T-helper 2 cell treated with Interferon-gamma antibody and Interleukin-4, amounts not matched to agents 100 ng/mL and 5 ng/mL, for 36 hours (primary cell): ENCODE results near the gene LILRA6. TPM values are rescaled to one million over a fixed set of nuclear protein-coding genes. Genes with fewer than 3 reads are reported as not detected.

Experiments used
- intact Hi-C: fragments of 100-400 bp; cut with micrococcal nuclease; formaldehyde crosslinking; loops from one replicate; pipeline ENCODE4 v1.15.1; 2023
- total RNA-seq: library from RNA; stranded (reverse); gene quantifications from 2 replicates; pipeline ENCODE4 v1.2.3, GENCODE V29; 2022

The LILRA6 gene
- total RNA-seq, 1 donor from 2014 or later = 0.20 TPM

DNA sequence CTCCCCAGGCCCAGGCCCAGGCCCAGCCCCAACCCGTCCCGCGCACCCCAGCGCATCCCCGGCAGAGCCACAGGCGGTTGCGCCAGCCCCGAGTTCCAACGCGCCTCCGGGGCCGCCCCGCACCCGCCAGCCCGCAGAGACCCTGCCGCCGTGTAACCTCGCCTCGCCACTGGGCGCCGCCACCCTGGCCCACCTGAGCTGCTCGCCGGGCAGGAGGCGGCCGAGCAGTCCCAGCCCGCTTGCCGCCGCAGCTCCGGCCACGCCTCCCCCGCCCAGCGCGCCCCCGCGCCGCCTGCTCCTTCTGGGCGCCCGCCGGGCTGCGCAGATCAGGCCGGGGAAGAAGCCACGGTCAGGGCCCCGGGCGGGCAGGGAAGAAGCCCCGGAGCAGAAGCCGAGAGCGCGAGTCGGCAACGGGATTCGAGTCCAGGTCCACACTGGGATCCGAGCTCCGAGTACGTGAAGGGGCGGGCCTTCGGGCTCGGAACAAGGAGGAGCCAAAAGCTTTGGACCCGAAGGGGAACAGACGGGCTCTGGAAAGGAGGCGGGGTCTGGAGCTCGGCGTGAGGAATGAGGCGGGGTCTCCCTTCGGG lies 53.4 kb downstream of the LILRA6 start, which contains the start of gene MBOAT7:
MBOAT7 (minus strand) TSS at position 436 of the 590 bp plus-strand sequence. CDS start 1,072 bp downstream, outside the sequence.
- intact Hi-C loops = loop anchor here (1.0 kb wide), 4 partner anchors 30 to 322 kb away; partner anchors contain the start of genes LENG1, LENG9, MYADM and PRPF31

DNA sequence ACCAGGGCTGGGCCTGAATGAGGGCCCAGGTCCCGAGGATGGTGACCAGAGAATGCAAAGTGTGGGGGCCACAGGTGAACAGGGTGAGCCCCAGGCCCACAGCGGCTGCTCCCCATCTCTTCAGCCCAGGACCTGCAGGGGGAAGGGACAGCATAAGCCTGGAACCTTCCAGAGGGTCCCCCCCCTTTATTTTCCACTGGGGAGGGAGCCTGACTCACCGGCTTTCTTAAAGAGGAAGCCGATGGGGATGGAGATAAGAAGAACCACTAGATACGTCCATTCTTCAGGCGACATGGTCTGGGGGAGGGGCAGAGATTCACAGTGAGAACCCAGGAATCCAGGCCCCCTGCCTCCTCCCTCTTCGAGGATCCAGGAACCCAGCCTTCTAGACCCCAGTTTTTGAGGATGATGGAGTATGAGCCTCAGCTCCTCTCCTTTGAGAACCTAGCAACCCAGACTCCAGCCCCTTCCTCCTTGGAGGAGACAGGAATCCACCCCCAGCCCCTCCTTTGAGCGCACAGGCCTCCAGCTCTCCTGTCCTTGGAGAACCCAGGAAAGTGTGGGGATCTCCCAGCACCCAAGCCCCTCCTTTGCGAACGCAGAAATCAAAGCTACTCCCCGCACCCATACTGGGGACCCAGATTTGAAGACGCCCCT lies 54.2 kb downstream of the LILRA6 start:
- intact Hi-C loops = no loop called here

- intact Hi-C loops = no loop called here
Measured at GRCh38 chr19:54186934-54187381, 55.6 kb downstream of the LILRA6 start.

Other genes starting within 250 kb of the LILRA6 start
- gene VSTM1, start 178.9 kb downstream of the LILRA6 start, total RNA-seq = not detected in 2 replicates
- gene TARM1, start 161.4 kb downstream of the LILRA6 start, total RNA-seq = not detected in 2 replicates
- gene OSCAR, start 142.0 kb downstream of the LILRA6 start, total RNA-seq = 0.14 TPM in 1 of 2 replicates, not detected in the other
- 109 and 114 TPM in 2 replicates for gene NDUFA3, start 139.9 kb downstream of the LILRA6 start, total RNA-seq
- gene TFPT, start 127.1 kb downstream of the LILRA6 start, total RNA-seq = 32.0 and 38.2 TPM in 2 replicates
- 71.3 and 75.9 TPM in 2 replicates for gene PRPF31, start 127.0 kb downstream of the LILRA6 start, total RNA-seq
- gene CNOT3, start 105.0 kb downstream of the LILRA6 start, total RNA-seq = 61.0 and 61.1 TPM in 2 replicates
- gene LENG1, start 83.1 kb downstream of the LILRA6 start, total RNA-seq = 6.4 and 7.0 TPM in 2 replicates
- 3.5 and 3.9 TPM in 2 replicates for gene TMC4, start 69.6 kb downstream of the LILRA6 start, total RNA-seq
- 107 and 115 TPM in 2 replicates for gene MBOAT7, start 53.2 kb downstream of the LILRA6 start, total RNA-seq
- 7.3 and 8.9 TPM in 2 replicates for gene TSEN34, start 51.5 kb downstream of the LILRA6 start, total RNA-seq
- gene RPS9, start 41.9 kb downstream of the LILRA6 start, total RNA-seq = 1,209 and 1,241 TPM in 2 replicates
- gene LILRB3, start 19.8 kb downstream of the LILRA6 start, total RNA-seq = 0.14 and 0.61 TPM in 2 replicates
- not detected in 2 replicates for gene LILRB5, start 14.5 kb upstream of the LILRA6 start, total RNA-seq
- not detected in 2 replicates for gene LILRB2, start 38.3 kb upstream of the LILRA6 start, total RNA-seq
- gene LILRA5, start 70.4 kb upstream of the LILRA6 start, total RNA-seq = not detected in 2 replicates
- not detected in 2 replicates for gene LILRA4, start 96.4 kb upstream of the LILRA6 start, total RNA-seq
- 81.2 and 82.9 TPM in 2 replicates for gene LAIR1, start 122.1 kb upstream of the LILRA6 start, total RNA-seq
- gene TTYH1, start 172.7 kb upstream of the LILRA6 start, total RNA-seq = 0.80 and 1.1 TPM in 2 replicates
- 201 and 215 TPM in 2 replicates for gene LENG8, start 206.4 kb upstream of the LILRA6 start, total RNA-seq
- gene LENG9, start 221.0 kb upstream of the LILRA6 start, total RNA-seq = 4.9 and 5.0 TPM in 2 replicates
- not detected in 2 replicates for gene CDC42EP5, start 230.5 kb upstream of the LILRA6 start, total RNA-seq